GM21360 (cell line): ENCODE data around the gene LEF1.
A peak's percentile ranks its signal among the peaks of the same experiment; 100 is the strongest.

Source experiments
- ATAC-seq: cut with Tn5 transposase; IDR thresholded peaks from one replicate; pipeline ENCODE4 v1.9.1; 2021; ENCODE audit warnings: mild to moderate bottlenecking, moderate library complexity; ENCODE audit not compliant: unreplicated experiment

Gene LEF1

GRCh38 chr4:108149588-108150380 is 18.9 kb downstream of the LEF1 start:
- ATAC-seq, result no peak

DNA sequence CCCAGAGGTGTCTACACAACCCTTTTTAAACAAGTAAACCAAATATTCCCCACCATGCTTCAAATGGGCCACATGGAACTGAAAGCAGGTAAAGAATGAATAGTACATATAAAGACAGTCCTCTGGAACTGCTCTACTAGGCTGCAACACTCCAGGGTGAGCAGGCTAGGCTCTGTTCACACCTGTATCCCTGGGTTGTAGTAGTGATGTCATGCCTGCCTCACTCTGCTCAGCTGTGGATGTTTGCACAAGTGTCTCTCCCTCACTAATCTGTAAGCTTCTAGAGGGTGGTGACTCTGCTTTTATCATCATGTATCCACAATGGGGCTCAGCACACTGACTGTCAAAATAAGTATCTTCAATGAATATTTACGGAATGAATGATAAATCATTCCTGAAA is 20.4 kb downstream of the LEF1 start:
- no peak for ATAC-seq

DNA sequence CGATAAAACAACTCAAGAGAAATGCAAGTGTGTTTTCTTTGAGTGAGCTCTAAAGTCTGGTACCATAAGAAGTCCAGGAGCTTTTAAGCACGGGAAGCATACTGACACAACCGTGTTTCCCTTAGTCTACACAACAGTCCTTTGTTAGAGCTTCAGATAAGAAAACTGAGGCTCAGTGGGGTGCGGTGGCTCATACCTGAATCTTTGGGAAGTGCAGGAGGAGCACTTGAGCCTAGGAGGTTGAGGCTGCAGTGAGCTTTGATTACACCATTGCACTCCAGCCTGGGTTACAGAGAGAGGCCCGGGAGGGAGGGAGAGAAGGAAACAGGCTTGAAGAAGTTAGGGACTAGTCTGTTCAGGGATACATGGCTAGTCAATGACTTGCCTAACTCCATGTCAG is 21.9 kb downstream of the LEF1 start:
- no peak for ATAC-seq

GRCh38 chr4:108146336-108146735 is 22.4 kb downstream of the LEF1 start:
- no peak for ATAC-seq

- ATAC-seq, result no peak
These were observed 24.3 kb downstream of the LEF1 start for GRCh38 chr4:108144451-108144850.

- no peak for ATAC-seq
These were observed 25.2 kb downstream of the LEF1 start for GRCh38 chr4:108143515-108143914.

DNA sequence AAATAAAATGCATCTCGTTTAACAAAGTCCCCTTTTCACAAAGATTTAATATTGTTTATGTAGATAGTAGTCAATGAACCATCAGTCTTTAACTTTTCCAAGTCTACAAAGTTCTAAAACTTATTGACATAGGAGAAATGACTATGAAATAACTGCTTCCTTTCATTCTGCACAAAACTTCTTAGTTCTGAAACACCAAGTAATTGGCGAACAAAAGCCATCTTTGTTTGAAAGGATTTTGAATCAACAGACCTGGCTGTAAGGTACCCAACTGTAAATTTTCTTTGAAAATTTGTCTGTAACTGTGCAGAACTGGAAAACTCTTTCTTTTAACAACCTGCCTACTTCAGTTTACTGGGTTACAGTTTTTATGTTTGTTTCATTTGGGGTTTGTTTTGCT is 25.9 kb downstream of the LEF1 start:
- ATAC-seq, result no peak

DNA sequence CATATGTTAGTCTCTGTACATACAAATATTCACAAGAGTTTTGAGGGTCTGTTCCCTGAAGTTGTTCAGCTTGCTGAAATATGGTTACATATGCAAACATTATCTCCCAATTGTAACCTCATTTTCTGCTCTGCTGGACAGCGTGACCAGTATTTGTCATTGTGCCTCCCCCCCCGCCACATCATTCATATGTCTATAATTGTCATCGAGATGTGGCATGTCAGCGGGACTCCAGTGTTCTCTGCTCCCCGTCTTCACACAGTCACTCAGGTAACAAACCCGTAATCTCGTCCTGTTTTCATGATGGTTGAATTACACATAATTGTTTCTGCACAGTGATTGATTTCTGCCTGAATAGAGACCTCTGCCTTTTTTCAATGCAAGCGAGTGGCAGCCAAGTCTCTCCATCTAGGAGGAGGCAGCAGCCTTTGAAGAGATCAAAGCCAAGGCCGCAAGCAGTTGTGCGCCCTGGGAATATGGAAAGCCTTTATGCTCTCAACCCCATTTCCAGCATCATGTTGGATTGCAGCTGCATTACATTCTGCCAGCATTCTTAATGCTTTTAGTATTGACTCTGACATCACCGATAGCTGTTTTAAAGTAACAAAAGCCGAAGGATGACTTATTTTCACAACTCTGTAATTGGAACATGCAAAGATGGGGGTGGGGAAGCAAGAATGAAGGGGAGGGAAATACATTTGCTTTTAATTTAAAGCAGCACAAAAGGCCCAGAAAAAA is 27.4 kb downstream of the LEF1 start:
- ATAC-seq, result no peak

DNA sequence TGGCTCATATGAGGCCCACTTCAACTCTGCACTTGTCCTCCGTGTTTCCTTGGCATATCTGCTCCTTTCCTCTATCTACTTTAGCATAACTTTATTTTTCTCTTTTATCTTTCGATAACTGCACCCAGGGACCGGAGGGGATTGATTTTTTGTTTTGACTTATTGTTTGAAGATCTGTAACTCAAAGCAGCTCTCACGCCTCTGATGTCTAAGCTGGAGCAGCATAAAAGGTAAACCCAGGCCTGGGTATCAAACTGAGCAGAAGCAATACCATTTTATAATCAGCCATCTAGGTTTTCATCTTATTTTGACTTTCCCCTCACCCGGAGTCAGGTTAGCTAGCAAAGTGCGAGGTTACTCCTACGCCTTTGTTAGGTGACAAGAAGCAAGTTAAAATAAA is 28.4 kb downstream of the LEF1 start:
- ATAC-seq, result no peak

GRCh38 chr4:108139089-108139488 is 29.6 kb downstream of the LEF1 start:
- no peak for ATAC-seq

GRCh38 chr4:108135549-108136209 is 33.1 kb downstream of the LEF1 start:
- ATAC-seq, result peak; percentile 57

DNA sequence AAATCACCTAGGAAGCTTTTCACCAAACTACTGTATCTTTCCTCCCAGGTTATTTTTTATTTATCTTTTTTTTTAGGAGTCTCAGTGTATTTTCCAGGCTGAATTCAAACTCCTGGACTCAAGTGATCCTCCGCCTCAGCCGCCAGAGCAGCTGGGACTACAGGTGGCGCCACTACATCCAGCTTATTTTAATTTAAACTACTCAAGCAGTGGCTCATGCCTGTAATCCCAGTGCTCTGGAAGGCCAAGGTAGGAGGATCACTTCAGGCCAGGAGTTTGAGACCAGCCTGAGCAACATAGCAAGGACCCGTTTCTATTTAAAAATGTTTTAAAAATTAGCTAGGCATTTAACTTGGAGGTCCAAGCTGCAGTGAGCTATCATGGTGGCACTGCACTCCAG is 37.8 kb downstream of the LEF1 start:
- ATAC-seq, result no peak

- no peak for ATAC-seq
These were observed 39.5 kb downstream of the LEF1 start for GRCh38 chr4:108129196-108129595.

GRCh38 chr4:108126806-108127205 is 41.9 kb downstream of the LEF1 start:
- no peak for ATAC-seq

- ATAC-seq, result no peak
These were observed 47.9 kb downstream of the LEF1 start for GRCh38 chr4:108120789-108121188.

GRCh38 chr4:108119199-108119800 is 49.4 kb downstream of the LEF1 start:
- ATAC-seq, result peak; percentile 20

DNA sequence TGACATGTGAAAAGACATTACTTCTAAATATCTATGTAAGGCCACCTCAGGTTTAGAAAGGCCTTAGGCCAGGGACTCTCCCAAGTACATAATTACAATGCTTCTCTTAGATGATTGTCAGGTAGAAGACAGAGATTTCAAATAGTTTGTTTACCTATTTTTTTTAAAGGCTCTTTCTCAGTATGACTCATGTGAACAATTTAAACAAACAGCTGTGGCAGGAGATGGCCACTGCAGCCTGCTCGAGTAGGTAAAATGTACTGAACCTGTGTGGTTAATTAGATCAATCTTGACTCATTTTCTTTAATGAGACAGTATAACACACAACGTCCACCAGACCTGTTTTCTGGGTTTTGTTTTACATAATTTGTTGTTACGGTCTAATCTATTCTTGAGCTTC is 50.2 kb downstream of the LEF1 start:
- ATAC-seq, result peak; percentile 77

DNA sequence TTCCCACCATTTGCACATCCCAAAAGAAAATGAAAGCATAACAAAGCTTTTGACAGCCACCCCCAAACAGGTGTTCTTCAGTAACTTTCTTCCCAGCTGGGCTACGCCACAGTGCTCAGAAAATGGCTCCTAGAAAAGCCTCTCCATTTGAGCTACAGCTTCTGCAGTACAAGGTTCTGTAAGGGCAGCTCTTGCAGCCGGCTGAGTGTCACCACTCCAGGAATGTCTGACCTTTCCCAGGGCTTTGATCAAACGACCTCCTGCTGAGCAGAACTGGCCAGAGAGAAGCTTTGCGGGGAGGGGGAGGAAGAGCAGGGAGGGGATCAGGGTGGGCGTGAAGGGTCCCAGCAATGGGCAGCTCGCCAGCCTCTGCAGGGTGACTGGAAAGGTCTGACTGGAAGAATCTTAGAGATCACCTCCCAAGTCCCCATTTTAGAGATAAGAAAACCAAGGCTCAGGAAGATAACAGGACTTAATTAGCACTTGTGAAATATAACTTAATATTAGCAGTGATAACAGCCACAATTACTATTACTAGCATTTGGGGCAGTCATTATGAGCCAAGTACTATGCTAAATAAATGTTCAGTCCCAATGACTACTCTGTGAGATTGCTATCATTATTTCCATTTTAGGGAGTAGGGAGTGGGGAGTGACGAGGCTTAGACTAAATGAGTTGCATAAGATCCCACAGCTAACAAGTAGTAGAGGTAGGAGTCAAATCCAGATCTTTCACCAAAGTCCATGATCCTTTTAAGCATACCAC is 51.1 kb downstream of the LEF1 start:
- no peak for ATAC-seq

GRCh38 chr4:108116423-108117168 is 52.1 kb downstream of the LEF1 start:
- ATAC-seq, result no peak

- no peak for ATAC-seq
These were observed 53.6 kb downstream of the LEF1 start for GRCh38 chr4:108115168-108115526.
